ENCODE data around the gene ZBTB18. TPM values are rescaled to one million over a fixed set of nuclear protein-coding genes. Genes with fewer than 3 reads are reported as not detected.

ZBTB18 gene
- total RNA-seq, 2 donors from 2014 or later: 8.9 to 9.2 TPM

DNA sequence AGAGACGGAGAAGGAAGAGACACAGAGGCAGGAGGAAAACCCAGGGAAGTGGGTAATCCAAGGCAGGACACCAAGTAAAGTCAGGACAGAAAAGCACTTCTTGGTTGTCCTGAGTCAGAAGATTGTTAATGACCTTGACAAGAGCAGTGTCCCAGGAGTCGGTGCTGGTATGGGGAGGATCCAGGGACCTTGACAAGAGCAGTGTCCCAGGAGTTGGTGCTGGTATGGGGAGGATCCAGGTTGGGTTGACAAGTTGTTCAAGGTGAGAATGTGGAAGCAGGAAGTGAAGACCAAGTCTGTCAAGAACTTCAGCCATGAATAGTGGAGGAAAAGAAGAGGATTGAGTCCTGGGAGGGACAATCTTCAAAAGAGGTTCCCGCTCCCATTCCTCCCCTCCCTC is 31.9 kb downstream of the ZBTB18 start:
- ATAC-seq (ENCODE audit: insufficient number of reproducible peaks, low FRiP score, low read depth): no peak
- no peaks in the 10 kb centered on the region for H3K9me3 ChIP-seq
- no peak for DNase-seq (ENCODE audit: low spot score)
- no peak overlapping the region for H3K4me3 ChIP-seq
- no peak overlapping the region for H3K27ac ChIP-seq
- no peaks in the 10 kb centered on the region for H3K27me3 ChIP-seq (replicated peaks; ENCODE audit: insufficient read depth)
- H3K4me1 ChIP-seq (ENCODE audit: control insufficient read depth in 1 of 2, low read depth in 2 of 2): peaks cover 0 to 1% of the 10 kb centered on the region in 2 donors
- H3K36me3 ChIP-seq: no peaks in the 10 kb centered on the region
- TF ChIP-seq, protein P1, sequence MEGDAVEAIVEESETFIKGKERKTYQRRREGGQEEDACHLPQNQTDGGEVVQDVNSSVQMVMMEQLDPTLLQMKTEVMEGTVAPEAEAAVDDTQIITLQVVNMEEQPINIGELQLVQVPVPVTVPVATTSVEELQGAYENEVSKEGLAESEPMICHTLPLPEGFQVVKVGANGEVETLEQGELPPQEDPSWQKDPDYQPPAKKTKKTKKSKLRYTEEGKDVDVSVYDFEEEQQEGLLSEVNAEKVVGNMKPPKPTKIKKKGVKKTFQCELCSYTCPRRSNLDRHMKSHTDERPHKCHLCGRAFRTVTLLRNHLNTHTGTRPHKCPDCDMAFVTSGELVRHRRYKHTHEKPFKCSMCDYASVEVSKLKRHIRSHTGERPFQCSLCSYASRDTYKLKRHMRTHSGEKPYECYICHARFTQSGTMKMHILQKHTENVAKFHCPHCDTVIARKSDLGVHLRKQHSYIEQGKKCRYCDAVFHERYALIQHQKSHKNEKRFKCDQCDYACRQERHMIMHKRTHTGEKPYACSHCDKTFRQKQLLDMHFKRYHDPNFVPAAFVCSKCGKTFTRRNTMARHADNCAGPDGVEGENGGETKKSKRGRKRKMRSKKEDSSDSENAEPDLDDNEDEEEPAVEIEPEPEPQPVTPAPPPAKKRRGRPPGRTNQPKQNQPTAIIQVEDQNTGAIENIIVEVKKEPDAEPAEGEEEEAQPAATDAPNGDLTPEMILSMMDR (IDR thresholded peaks at IDR 0.05): no peak

DNA sequence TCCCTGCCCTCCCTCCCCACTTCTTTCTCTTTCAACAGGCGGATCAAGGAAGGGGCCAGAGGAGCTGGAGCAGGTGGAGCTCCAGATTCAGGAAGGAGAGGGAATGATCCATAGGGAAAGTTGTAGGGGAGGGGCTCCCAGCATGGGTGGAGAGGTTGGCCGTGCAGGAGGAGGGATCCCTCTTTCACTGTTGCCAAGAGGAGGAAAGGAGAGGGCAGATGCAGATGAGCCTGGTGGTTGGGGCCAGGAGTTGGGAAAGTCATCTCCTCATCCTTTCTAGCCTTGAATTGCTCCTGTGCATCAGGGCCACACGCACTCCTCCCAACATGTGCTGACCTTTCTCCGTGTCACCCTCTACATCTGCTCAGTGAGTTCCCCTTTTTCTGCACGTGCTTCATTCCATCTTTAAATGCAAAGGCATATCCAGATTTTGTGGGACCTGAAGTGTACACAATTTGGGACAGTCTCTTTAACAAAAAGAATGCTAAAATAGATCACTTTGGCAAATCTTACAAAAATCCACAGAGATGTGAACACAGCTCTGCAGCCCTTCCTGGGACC is 32.4 kb downstream of the ZBTB18 start:
- Histone ChIP-seq H3K36me3 (no peaks in the 10 kb centered on the region), H3K4me3 (no peak overlapping the region), H3K27me3 (replicated peaks; ENCODE audit: insufficient read depth) (no peaks in the 10 kb centered on the region), H3K27ac (no peak overlapping the region), H3K4me1 (ENCODE audit: control insufficient read depth in 1 of 2, low read depth in 2 of 2) (no peaks in the 10 kb centered on the region), H3K9me3 (no peaks in the 10 kb centered on the region)
- TF ChIP-seq, protein P1 (IDR thresholded peaks at IDR 0.05): no peak
- ATAC-seq (ENCODE audit: insufficient number of reproducible peaks, low FRiP score, low read depth): no peak
- DNase-seq (ENCODE audit: low spot score): no peak

DNA sequence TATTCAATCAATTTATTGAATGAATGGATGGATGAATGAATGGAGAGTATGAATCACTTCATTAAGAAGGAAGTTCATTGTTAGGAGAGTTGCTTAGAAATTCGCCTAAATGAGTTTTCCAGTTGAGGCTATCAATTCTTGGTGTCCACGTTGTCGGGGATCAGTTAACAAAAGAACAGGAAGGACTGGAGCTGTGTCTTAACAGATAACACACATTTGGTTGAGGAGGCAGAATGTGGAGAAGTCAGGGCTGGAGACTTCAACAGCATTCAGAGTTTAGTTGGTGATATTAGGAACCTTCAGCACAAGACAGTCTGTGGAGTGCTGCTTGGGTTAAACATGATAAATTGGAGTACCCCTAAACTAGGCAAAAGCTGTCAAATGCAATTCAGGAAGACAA is 33.7 kb downstream of the ZBTB18 start:
- H3K4me1 ChIP-seq (ENCODE audit: control insufficient read depth in 1 of 2, low read depth in 2 of 2): no peaks in the 10 kb centered on the region
- no peaks in the 10 kb centered on the region for H3K27me3 ChIP-seq (replicated peaks; ENCODE audit: insufficient read depth)
- H3K9me3 ChIP-seq: no peaks in the 10 kb centered on the region
- H3K27ac ChIP-seq: no peak overlapping the region
- ATAC-seq (ENCODE audit: insufficient number of reproducible peaks, low FRiP score, low read depth): no peak
- TF ChIP-seq, protein P1 (IDR thresholded peaks at IDR 0.05): no peak
- H3K4me3 ChIP-seq: no peak overlapping the region
- no peak for DNase-seq (ENCODE audit: low spot score)
- no peaks in the 10 kb centered on the region for H3K36me3 ChIP-seq

DNA sequence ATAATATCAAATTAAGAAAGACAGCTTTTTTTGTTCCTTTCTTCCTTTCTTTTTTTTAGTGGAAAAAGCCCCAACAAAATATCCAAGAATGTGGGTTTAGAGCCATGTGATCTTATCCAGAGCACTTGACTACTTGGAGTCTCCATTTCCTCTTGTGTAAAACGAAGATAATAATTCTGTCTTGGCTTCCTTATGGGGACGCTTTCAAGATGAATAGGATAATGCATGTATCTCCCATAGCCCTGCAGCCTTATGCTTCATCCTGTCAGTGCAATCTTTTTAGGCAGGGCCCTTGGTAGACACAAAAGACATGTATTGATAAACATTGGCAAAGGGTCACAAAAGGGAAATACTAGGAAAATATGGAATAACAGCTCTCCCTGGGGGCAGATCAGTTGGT is 34.8 kb downstream of the ZBTB18 start:
- Histone ChIP-seq H3K27ac (no peak overlapping the region), H3K9me3 (no peaks in the 10 kb centered on the region), H3K36me3 (no peaks in the 10 kb centered on the region), H3K4me1 (ENCODE audit: control insufficient read depth in 1 of 2, low read depth in 2 of 2) (no peaks in the 10 kb centered on the region), H3K27me3 (replicated peaks; ENCODE audit: insufficient read depth) (no peaks in the 10 kb centered on the region), H3K4me3 (no peak overlapping the region)
- DNase-seq (ENCODE audit: low spot score) (no peak), ATAC-seq (ENCODE audit: insufficient number of reproducible peaks, low FRiP score, low read depth) (no peak)
- TF ChIP-seq, protein P1 (IDR thresholded peaks at IDR 0.05): no peak

DNA sequence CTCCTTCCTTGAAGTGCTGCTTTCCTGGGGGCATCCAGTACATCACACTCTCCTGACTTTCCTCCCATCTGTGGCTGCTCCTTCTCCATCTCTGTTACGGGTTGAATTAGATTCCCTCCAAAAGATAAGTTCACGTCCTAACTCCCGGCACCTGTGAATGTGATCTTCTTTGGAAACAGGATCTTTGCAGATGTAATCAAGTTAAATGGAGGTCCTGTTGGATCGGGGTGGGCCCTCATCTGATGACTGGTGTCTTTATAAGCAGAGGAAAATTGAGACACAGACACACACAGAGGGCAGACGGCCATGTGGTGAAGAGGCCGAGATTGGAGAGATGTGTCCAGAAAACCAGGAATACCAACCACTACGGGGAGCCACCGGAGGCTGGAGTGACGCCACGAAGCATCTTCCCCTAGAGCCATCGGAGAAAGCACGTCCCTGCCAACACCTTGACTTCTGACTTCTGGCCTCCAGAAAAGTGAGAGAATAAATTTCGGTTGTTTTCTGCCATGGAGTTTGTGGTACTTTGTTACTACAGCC is 36.0 kb downstream of the ZBTB18 start:
- no peaks in the 10 kb centered on the region for H3K4me1 ChIP-seq (ENCODE audit: control insufficient read depth in 1 of 2, low read depth in 2 of 2)
- no peaks in the 10 kb centered on the region for H3K36me3 ChIP-seq
- TF ChIP-seq, protein P1 (IDR thresholded peaks at IDR 0.05): no peak
- H3K4me3 ChIP-seq: no peak overlapping the region
- no peaks in the 10 kb centered on the region for H3K27me3 ChIP-seq (replicated peaks; ENCODE audit: insufficient read depth)
- no peak overlapping the region for H3K27ac ChIP-seq
- no peak for ATAC-seq (ENCODE audit: insufficient number of reproducible peaks, low FRiP score, low read depth)
- no peaks in the 10 kb centered on the region for H3K9me3 ChIP-seq
- no peak for DNase-seq (ENCODE audit: low spot score)

All from thoracic aorta (tissue), 2 donors.